NB4 (cell line): ENCODE data around the gene ELOVL7.

Source experiments
- CTCF ChIP-seq: IDR thresholded peaks from one replicate; pipeline ENCODE4 v1.5.1; 2012; ENCODE audit warnings: low read depth, low read length
- MYC ChIP-seq: IDR thresholded peaks from 2 replicates; pipeline ENCODE4 v1.6.1; 2011; ENCODE audit warnings: low read depth, low read length
- POLR2A ChIP-seq: IDR thresholded peaks from 2 replicates; pipeline ENCODE4 v1.6.1; 2011; ENCODE audit warnings: mild to moderate bottlenecking; ENCODE audit not compliant: insufficient read length; ENCODE audit errors: extremely low read depth

GRCh38 chr5:60803712-60804111, 40.4 kb downstream of the ELOVL7 start:
- TF ChIP-seq CTCF (no peak), MYC (no peak), POLR2A (no peak)
